IMR-90 (cell line): ENCODE results near the gene REPS1. TPM values are rescaled to one million over a fixed set of nuclear protein-coding genes. Genes with fewer than 3 reads are reported as not detected.

ENCODE experiments used
- ATAC-seq: fragments of 200-7000 bp; cut with Tn5 transposase; 2 replicates; pipeline ENCODE4 v1.9.1; 2020; ENCODE audit warnings: low read depth, mild to moderate bottlenecking, moderate library complexity
- BruUV-seq: library from RNA; stranded (reverse); fragments of 400-500 nt; replicated peaks from 2 replicates; lab custom pipeline; 2021; lab: Mats Ljungman, UMichigan
- CTCF ChIA-PET: fragments of 300-600 bp; formaldehyde crosslinking; extraction: SDS; loops from one replicate; lab custom pipeline; 2021; ENCODE audit warnings: antibody characterized with exemption; lab: Yijun Ruan, JAX
- POLR2A ChIA-PET: fragments of 300-600 bp; sonication (Branson Sonifier 250); formaldehyde crosslinking; loops from one replicate; lab custom pipeline; 2022; ENCODE audit warnings: antibody characterized with exemption; ENCODE audit not compliant: unreplicated experiment; lab: Charles Lee
- DNase-seq: peaks from one replicate; pipeline ENCODE4 v3.0.0; 2013
- H2AFZ ChIP-seq: replicated peaks from 2 replicates; pipeline ENCODE3; 2013; ENCODE audit warnings: low read length, mild to moderate bottlenecking; ENCODE audit not compliant: poor library complexity
- H2AK5ac ChIP-seq: 2 replicates; pipeline ENCODE4 v1.6.1; 2013; ENCODE audit warnings: low read depth, low read length, inconsistent platforms
- H2AK9ac ChIP-seq: replicated peaks from 2 replicates; pipeline ENCODE3; 2013; ENCODE audit warnings: mild to moderate bottlenecking, low read depth, low read length, moderate library complexity; ENCODE audit not compliant: poor library complexity
- H2BK120ac ChIP-seq: 2 replicates; pipeline ENCODE4 v1.6.1; 2013; ENCODE audit warnings: low read depth, low read length, inconsistent platforms
- H2BK15ac ChIP-seq: 3 replicates; pipeline ENCODE4 v1.6.1; 2013; ENCODE audit warnings: low read depth, low read length, inconsistent platforms
- H2BK20ac ChIP-seq: 2 replicates; pipeline ENCODE4 v1.6.1; 2013; ENCODE audit warnings: low read depth, mild to moderate bottlenecking, inconsistent platforms, low read length, moderate library complexity
- H2BK5ac ChIP-seq: 2 replicates; pipeline ENCODE4 v1.6.1; 2013; ENCODE audit warnings: mild to moderate bottlenecking, low read depth, low read length, inconsistent platforms; ENCODE audit not compliant: poor library complexity, severe bottlenecking
- H3K14ac ChIP-seq: replicated peaks from 2 replicates; pipeline ENCODE4 v1.6.1; 2013; ENCODE audit warnings: low read depth, low read length, inconsistent platforms
- H3K18ac ChIP-seq: 2 replicates; pipeline ENCODE4 v1.6.1; 2013; ENCODE audit warnings: low read depth, low read length, control low read depth
- H3K23ac ChIP-seq: 2 replicates; pipeline ENCODE4 v1.6.1; 2013; ENCODE audit warnings: low read depth, low read length, inconsistent platforms
- H3K27ac ChIP-seq: 2 replicates; pipeline ENCODE4 v1.5.1; 2013; ENCODE audit warnings: mild to moderate bottlenecking, control low read depth, low read length; ENCODE audit not compliant: insufficient read depth
- H3K27me3 ChIP-seq: 2 replicates; pipeline ENCODE4 v1.6.1; 2013; ENCODE audit warnings: low read length; ENCODE audit not compliant: control insufficient read depth, insufficient read depth
- H3K36me3 ChIP-seq: 2 replicates; pipeline ENCODE4 v1.6.1; 2013; ENCODE audit warnings: low read length, mixed read lengths; ENCODE audit not compliant: control insufficient read depth, insufficient read depth
- H3K4ac ChIP-seq: 2 replicates; pipeline ENCODE4 v1.6.1; 2013; ENCODE audit warnings: low read depth, low read length, inconsistent platforms
- H3K4me1 ChIP-seq: 2 replicates; pipeline ENCODE4 v1.6.1; 2013; ENCODE audit warnings: low read length, mixed read lengths; ENCODE audit not compliant: control insufficient read depth, insufficient read depth
- H3K4me2 ChIP-seq: 2 replicates; pipeline ENCODE4 v1.6.1; 2013; ENCODE audit warnings: low read depth, mild to moderate bottlenecking, control low read depth, low read length, moderate library complexity
- H3K4me3 ChIP-seq: 2 replicates; pipeline ENCODE4 v1.5.1; 2013; ENCODE audit warnings: low read depth, mild to moderate bottlenecking, control low read depth, low read length, moderate library complexity; ENCODE audit not compliant: insufficient read depth
- H3K56ac ChIP-seq: 2 replicates; pipeline ENCODE4 v1.6.1; 2013; ENCODE audit warnings: low read length, inconsistent platforms; ENCODE audit not compliant: insufficient read depth; ENCODE audit errors: extremely low read depth
- H3K79me1 ChIP-seq, 2 experiments: 2 replicates each; pipeline ENCODE4 v1.6.1; 2013; ENCODE audit warnings: low read length in 2 of 2, inconsistent platforms in 1 of 2, low read depth in 1 of 2
- H3K9ac ChIP-seq: 2 replicates; pipeline ENCODE4 v1.6.1; 2013; ENCODE audit warnings: low read depth, low read length, control low read depth
- H3K9me1 ChIP-seq: 2 replicates; pipeline ENCODE4 v1.6.1; 2013; ENCODE audit warnings: low read length, inconsistent platforms; ENCODE audit not compliant: insufficient read depth
- H3K9me3 ChIP-seq: 2 replicates; pipeline ENCODE4 v1.6.1; 2013; ENCODE audit warnings: low read length; ENCODE audit not compliant: control insufficient read depth, insufficient read depth
- H4K20me1 ChIP-seq: 2 replicates; pipeline ENCODE4 v1.6.1; 2013; ENCODE audit warnings: low read length, inconsistent platforms; ENCODE audit not compliant: insufficient read depth
- H4K5ac ChIP-seq: 2 replicates; pipeline ENCODE4 v1.6.1; 2013; ENCODE audit warnings: mild to moderate bottlenecking, low read depth, low read length, control low read depth
- H4K8ac ChIP-seq, 2 experiments: 2 replicates each; pipeline ENCODE4 v1.6.1; 2013; ENCODE audit warnings: low read depth in 2 of 2, low read length in 2 of 2, control low read depth in 1 of 2, inconsistent platforms in 1 of 2
- H4K91ac ChIP-seq: 2 replicates; pipeline ENCODE4 v1.6.1; 2013; ENCODE audit warnings: low read depth, low read length, inconsistent platforms; ENCODE audit not compliant: insufficient read depth
- BHLHE40 ChIP-seq: fragments of 150-350 bp; IDR thresholded peaks from 2 replicates; pipeline ENCODE4 v1.6.1; 2016; ENCODE audit warnings: mild to moderate bottlenecking, low read depth, low read length
- CEBPB ChIP-seq: IDR thresholded peaks from 2 replicates; pipeline ENCODE4 v1.6.1; 2012; ENCODE audit warnings: low read depth, low read length, improper control_type of control experiment
- CHD1 ChIP-seq: IDR thresholded peaks from 2 replicates; pipeline ENCODE4 v1.6.1; 2012; ENCODE audit warnings: low read depth, low read length, improper control_type of control experiment
- CTCF ChIP-seq: conservative IDR thresholded peaks from 2 replicates; pipeline ENCODE4 v1.5.1; 2012; ENCODE audit warnings: mild to moderate bottlenecking, low read depth, low read length, improper control_type of control experiment
- FOS ChIP-seq: fragments of 150-350 bp; IDR thresholded peaks from 2 replicates; pipeline ENCODE4 v1.6.1; 2016; ENCODE audit warnings: low read depth, low read length
- MAFK ChIP-seq: IDR thresholded peaks from 2 replicates; pipeline ENCODE4 v1.6.1; 2012; ENCODE audit warnings: low read depth, low read length, improper control_type of control experiment
- MAZ ChIP-seq: IDR thresholded peaks from 2 replicates; pipeline ENCODE4 v1.6.1; 2012; ENCODE audit warnings: low read depth, mild to moderate bottlenecking, low read length, improper control_type of control experiment, moderate library complexity, borderline replicate concordance
- MXI1 ChIP-seq: IDR thresholded peaks from 2 replicates; pipeline ENCODE4 v1.6.1; 2012; ENCODE audit warnings: low read depth, mild to moderate bottlenecking, low read length, moderate library complexity, borderline replicate concordance
- POLR2A ChIP-seq: IDR thresholded peaks from 2 replicates; pipeline ENCODE4 v1.6.1; 2012; ENCODE audit warnings: mild to moderate bottlenecking, low read depth, low read length
- RAD21 ChIP-seq: IDR thresholded peaks from 2 replicates; pipeline ENCODE4 v1.6.1; 2012; ENCODE audit warnings: low read length, improper control_type of control experiment
- RCOR1 ChIP-seq: IDR thresholded peaks from 2 replicates; pipeline ENCODE4 v1.6.1; 2012; ENCODE audit warnings: mild to moderate bottlenecking, low read length, improper control_type of control experiment; ENCODE audit not compliant: insufficient replicate concordance
- RFX5 ChIP-seq: IDR thresholded peaks from 2 replicates; pipeline ENCODE4 v1.8.0; 2012; ENCODE audit warnings: low read depth, mild to moderate bottlenecking, low read length, moderate library complexity
- SMC3 ChIP-seq: fragments of 150-350 bp; IDR thresholded peaks from 2 replicates; pipeline ENCODE4 v1.6.1; 2016; ENCODE audit warnings: low read depth, mild to moderate bottlenecking, antibody characterized with exemption, low read length, moderate library complexity
- USF2 ChIP-seq: fragments of 150-350 bp; IDR thresholded peaks from 2 replicates; pipeline ENCODE4 v1.6.1; 2017; ENCODE audit warnings: mild to moderate bottlenecking, antibody characterized with exemption, low read length, low read depth
- WGBS, 2 experiments: methylation state at CpG; one replicate each; pipeline versions ENCODE4 v1.1.5 to v1.1.7; 2013; ENCODE audit warnings: missing lambda C conversion rate in 2 of 2; ENCODE audit not compliant: insufficient read length in 1 of 2; ENCODE audit errors: extremely low coverage in 2 of 2; 5-methylcytosine and 5-hydroxymethylcytosine counted together
- dilution Hi-C: fragments of 300-500 bp; cut with HindIII; formaldehyde crosslinking; loops from one replicate; pipeline ENCODE4 v1.14.3; 2018; ENCODE audit warnings: low sequenced_read_pairs; ENCODE audit not compliant: unreplicated experiment
- in situ Hi-C: fragments of 300-500 bp; cut with MboI; formaldehyde crosslinking; loops from 3 replicates; pipeline ENCODE4 v1.14.3; 2019; ENCODE audit warnings: low sequenced_read_pairs, inconsistent platforms, mixed read lengths
- intact Hi-C: fragments of 100-400 bp; cut with micrococcal nuclease; formaldehyde crosslinking; loops from 2 replicates; pipeline ENCODE4 v1.10.0; 2022
- polyA plus RNA-seq, 3 experiments: library from polyadenylated mRNA; depleted of rRNA; stranded (reverse); fragments of >200 nt; gene quantifications; 2 replicates each; pipeline ENCODE4 v1.2.3, GENCODE V29; 2012; ENCODE audit warnings: low replicate concordance in 1 of 3
- total RNA-seq: library from RNA; depleted of rRNA; stranded (reverse); fragments of >200 nt; gene quantifications from 2 replicates; pipeline ENCODE4 v1.2.3, GENCODE V29; 2012
- TF ChIP-seq, protein P1 (sequence below): fragments of 150-350 bp; IDR thresholded peaks from 2 replicates; pipeline ENCODE4 v1.6.1; 2016; ENCODE audit warnings: low read depth, mild to moderate bottlenecking, low read length, moderate library complexity, borderline replicate concordance

Gene REPS1
- total and polyA plus RNA-seq, 2 of the 4 experiments (the other 2 are of a cell fraction) = 21.9 to 24.2 TPM

DNA sequence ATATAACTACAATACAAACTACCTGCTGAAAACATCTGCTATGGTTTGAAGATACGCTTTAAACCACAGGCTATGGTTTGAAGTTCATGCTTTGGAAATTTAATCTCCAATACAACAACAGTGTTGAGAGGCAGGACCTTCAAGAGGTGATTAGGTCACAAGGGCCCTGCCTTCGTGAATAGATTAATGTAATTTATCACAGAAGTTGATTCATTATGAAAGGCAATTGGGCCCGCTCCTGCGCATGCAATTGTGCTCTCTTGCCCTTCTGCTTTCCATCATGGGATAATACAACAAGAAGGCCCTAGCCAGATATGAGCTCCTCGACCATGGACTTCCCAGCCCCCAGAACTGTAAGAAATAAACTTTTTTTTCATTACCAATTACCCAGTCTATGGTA is 21.2 kb downstream of the REPS1 start:
- Histone ChIP-seq H3K14ac (no peak overlapping the region), H4K5ac (no peak overlapping the region), H3K56ac (no peak overlapping the region), H2AK9ac (no peak overlapping the region), H3K4me1 (peaks cover 7% of the 10 kb centered on the region), H3K4me2 (no peak overlapping the region), H3K27ac (no peak overlapping the region), H3K36me3 (no peaks in the 10 kb centered on the region), H3K27me3 (no peaks in the 10 kb centered on the region), H4K91ac (no peak overlapping the region), H4K8ac (no peak overlapping the region), H3K23ac (no peak overlapping the region), H3K79me1 (peaks cover 24 to 53% of the 10 kb centered on the region in 2 experiments), H3K9ac (no peak overlapping the region), H3K4me3 (no peak overlapping the region), H2BK15ac (no peak overlapping the region), H4K20me1 (no peaks in the 10 kb centered on the region), H3K9me3 (no peaks in the 10 kb centered on the region), H2AFZ (no peak overlapping the region), H2AK5ac (no peak overlapping the region), H2BK5ac (no peak overlapping the region), H2BK20ac (no peak overlapping the region), H2BK120ac (no peak overlapping the region), H3K4ac (no peak overlapping the region), H3K9me1 (peaks cover 5% of the 10 kb centered on the region), H3K18ac (no peak overlapping the region)
- no CpG with 5 or more reads among the region's 5 CpGs for WGBS, 2 experiments
- no peak for ATAC-seq
- POLR2A ChIA-PET = no interaction called here
- TF ChIP-seq BHLHE40 (no peak), MXI1 (no peak), MAZ (no peak), CEBPB (no peak), CHD1 (no peak), RAD21 (no peak), FOS (no peak), RCOR1 (no peak), CTCF (no peak), SMC3 (no peak), USF2 (no peak), POLR2A (no peak), MAFK (no peak), RFX5 (no peak)
- TF ChIP-seq, protein P1, sequence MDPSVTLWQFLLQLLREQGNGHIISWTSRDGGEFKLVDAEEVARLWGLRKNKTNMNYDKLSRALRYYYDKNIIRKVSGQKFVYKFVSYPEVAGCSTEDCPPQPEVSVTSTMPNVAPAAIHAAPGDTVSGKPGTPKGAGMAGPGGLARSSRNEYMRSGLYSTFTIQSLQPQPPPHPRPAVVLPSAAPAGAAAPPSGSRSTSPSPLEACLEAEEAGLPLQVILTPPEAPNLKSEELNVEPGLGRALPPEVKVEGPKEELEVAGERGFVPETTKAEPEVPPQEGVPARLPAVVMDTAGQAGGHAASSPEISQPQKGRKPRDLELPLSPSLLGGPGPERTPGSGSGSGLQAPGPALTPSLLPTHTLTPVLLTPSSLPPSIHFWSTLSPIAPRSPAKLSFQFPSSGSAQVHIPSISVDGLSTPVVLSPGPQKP = no peak
- intact Hi-C loops = no loop called here
- dilution Hi-C loops = no loop called here
- CTCF ChIA-PET = no interaction called here
- in situ Hi-C loops = no loop called here
- no peak for DNase-seq
- BruUV-seq = no TSS peak
